ENCODE data around the gene SULT1A2.
A peak's percentile ranks its signal among the peaks of the same experiment; 100 is the strongest.
"Not testable (repeated sequence)": the region's sequence is repeated elsewhere in the genome, so short reads cannot be mapped to it uniquely, and the experiment has no call there.

The SULT1A2 gene

GRCh38 chr16:28596840-28597691 lies at the start of gene SULT1A2:
Gene SULT1A2, minus strand, starts transcription at chr16:28597050. Its CDS starts 1,120 bp downstream, at chr16:28595930.
- no peak for DNase-seq (ENCODE audit: low read depth)

GRCh38 chr16:28639959-28640358 lies 43.1 kb upstream of the SULT1A2 start:
- DNase-seq (ENCODE audit: low read depth) = not testable (repeated sequence)

- not testable (repeated sequence) for DNase-seq (ENCODE audit: low read depth)
These were observed 41.5 kb upstream of the SULT1A2 start for GRCh38 chr16:28638359-28638758.

- not testable (repeated sequence) for DNase-seq (ENCODE audit: low read depth)
These were observed 40.9 kb upstream of the SULT1A2 start, which contains the start of gene NPIPB8 for GRCh38 chr16:28637765-28638164. Gene NPIPB8, plus strand, starts transcription at chr16:28638065. Its CDS starts 296 bp downstream, at chr16:28638361.

- not testable (repeated sequence) for DNase-seq (ENCODE audit: low read depth)
These were observed 39.4 kb upstream of the SULT1A2 start for GRCh38 chr16:28636093-28636823.

- DNase-seq (ENCODE audit: low read depth) = not testable (repeated sequence)
These were observed 34.1 kb upstream of the SULT1A2 start for GRCh38 chr16:28630905-28631304.

- DNase-seq (ENCODE audit: low read depth) = peak; percentile 55
These were observed 26.4 kb upstream of the SULT1A2 start for GRCh38 chr16:28623172-28623711.

- DNase-seq (ENCODE audit: low read depth) = not testable (repeated sequence)
These were observed 25.8 kb upstream of the SULT1A2 start for GRCh38 chr16:28622532-28623171.

- no peak for DNase-seq (ENCODE audit: low read depth)
These were observed 24.8 kb upstream of the SULT1A2 start for GRCh38 chr16:28621481-28622155.

- DNase-seq (ENCODE audit: low read depth) = not testable (repeated sequence)
These were observed 23.5 kb upstream of the SULT1A2 start for GRCh38 chr16:28620316-28620715.

GRCh38 chr16:28617874-28618273 lies 21.0 kb upstream of the SULT1A2 start:
- DNase-seq (ENCODE audit: low read depth) = no peak

GRCh38 chr16:28616636-28617035 lies 19.8 kb upstream of the SULT1A2 start:
- DNase-seq (ENCODE audit: low read depth) = no peak

- DNase-seq (ENCODE audit: low read depth) = not testable (repeated sequence)
These were observed 19.4 kb upstream of the SULT1A2 start for GRCh38 chr16:28616224-28616577.

GRCh38 chr16:28615486-28616223 lies 18.8 kb upstream of the SULT1A2 start:
- not testable (repeated sequence) for DNase-seq (ENCODE audit: low read depth)

GRCh38 chr16:28614561-28614960 lies 17.7 kb upstream of the SULT1A2 start:
- not testable (repeated sequence) for DNase-seq (ENCODE audit: low read depth)

- not testable (repeated sequence) for DNase-seq (ENCODE audit: low read depth)
These were observed 17.1 kb upstream of the SULT1A2 start for GRCh38 chr16:28613912-28614311.

- DNase-seq (ENCODE audit: low read depth) = not testable (repeated sequence)
These were observed 15.8 kb upstream of the SULT1A2 start for GRCh38 chr16:28612359-28613280.

GRCh38 chr16:28610595-28611191 lies 13.8 kb upstream of the SULT1A2 start:
- DNase-seq (ENCODE audit: low read depth) = no peak

Measured in stimulated activated CD4-positive, alpha-beta T cell treated with anti-CD3 and anti-CD28 coated beads, Interleukin-2, amount 100 ng/mL, for 4 hours (primary cell).